Measurements from ENCODE around the gene KLK10. TPM values are rescaled to one million over a fixed set of nuclear protein-coding genes. Genes with fewer than 3 reads are reported as not detected.
"Not testable (repeated sequence)": the region's sequence is repeated elsewhere in the genome, so short reads cannot be mapped to it uniquely, and the experiment has no call there.

KLK10 gene
- total and polyA plus RNA-seq, 2 donors, result 0.33 TPM; not detected in 1

DNA sequence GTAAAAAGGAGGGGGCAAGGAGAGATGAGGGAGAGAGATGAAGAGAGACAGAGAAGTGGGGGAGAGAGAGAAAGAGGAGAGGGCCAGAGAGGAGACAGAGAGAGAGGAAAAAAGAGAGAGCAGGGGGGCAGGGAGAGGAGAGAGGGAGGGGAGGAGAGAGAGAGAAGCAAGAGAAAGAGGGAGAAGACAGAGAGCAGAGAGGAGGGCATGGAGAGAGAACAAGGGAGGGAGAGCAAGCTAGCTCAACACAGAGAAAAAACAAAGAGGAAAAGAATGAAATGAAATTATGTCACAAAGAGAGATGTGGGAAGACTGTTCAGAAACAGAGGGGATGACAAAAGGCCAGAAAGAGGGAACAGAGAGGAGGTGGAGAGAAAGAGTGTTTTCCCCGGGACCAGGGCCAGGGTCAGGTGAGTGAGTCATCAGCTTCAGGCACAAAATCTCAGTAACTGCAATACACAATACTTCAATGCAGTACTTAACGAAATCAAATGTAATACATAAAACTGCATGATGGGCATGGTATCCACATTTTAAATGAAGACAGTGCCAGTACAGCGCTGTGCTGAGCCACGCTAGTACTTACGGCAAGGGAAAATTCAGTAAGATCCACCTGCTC is 40.6 kb downstream of the KLK10 start:
- H3K4me3 ChIP-seq (ENCODE audit: low read depth, low read length), result no peak overlapping the region
- no peak for DNase-seq (ENCODE audit: extremely low spot score)
- 56% methylated on average over 5 of the region's 5 CpGs for WGBS
- no peaks in the 10 kb centered on the region for H3K36me3 ChIP-seq (ENCODE audit: insufficient read depth)
- H3K27ac ChIP-seq (ENCODE audit: low read depth), result no peak overlapping the region
- no peaks in the 10 kb centered on the region for H3K4me1 ChIP-seq (ENCODE audit: insufficient read depth)

DNA sequence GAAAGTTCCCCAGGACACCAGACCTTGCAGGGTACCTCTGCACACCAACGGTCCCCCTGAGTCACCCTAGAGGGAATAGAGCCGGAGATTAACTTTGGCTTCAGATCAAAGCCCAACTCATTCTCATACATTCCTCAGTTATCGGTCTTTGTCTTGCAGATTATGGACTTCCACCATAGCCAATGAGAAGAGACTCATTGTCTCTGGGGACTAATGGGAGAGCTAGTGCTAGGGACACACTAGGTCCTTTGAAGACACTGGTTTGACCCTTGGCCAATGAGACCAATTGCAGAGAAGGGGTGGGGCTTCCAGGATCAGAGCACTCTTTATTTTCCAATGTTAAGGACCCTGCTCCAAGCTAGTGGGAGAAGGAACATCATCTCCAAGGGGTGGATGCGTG is 41.9 kb downstream of the KLK10 start:
- H3K4me1 ChIP-seq (ENCODE audit: insufficient read depth), result no peaks in the 10 kb centered on the region
- H3K36me3 ChIP-seq (ENCODE audit: insufficient read depth), result no peaks in the 10 kb centered on the region
- no peak overlapping the region for H3K27ac ChIP-seq (ENCODE audit: low read depth)
- 71% methylated on average over 4 of the region's 4 CpGs for WGBS
- DNase-seq (ENCODE audit: extremely low spot score), result no peak
- H3K4me3 ChIP-seq (ENCODE audit: low read depth, low read length), result no peak overlapping the region

DNA sequence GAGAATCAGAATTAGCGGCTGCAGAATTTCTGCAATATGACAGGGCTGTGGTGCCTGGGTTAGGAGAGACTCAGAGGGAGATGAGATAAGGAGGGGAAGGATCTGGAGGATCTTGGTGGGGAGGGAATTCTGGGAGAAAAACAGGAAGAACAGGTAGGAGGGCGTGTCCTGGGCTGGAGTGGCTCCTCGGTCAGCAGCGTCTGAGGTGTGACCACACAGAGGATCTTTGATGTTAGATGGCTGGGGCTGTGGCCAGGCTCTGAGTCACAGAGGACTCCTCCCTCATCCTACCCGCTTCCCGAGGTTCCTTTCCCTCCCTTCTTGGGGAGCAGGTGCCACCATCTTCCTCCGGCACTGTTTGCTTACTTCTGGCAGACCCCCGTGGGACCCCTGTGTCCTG is 43.7 kb downstream of the KLK10 start:
- Histone ChIP-seq H3K27ac (ENCODE audit: low read depth) (no peak overlapping the region), H3K36me3 (ENCODE audit: insufficient read depth) (no peaks in the 10 kb centered on the region), H3K4me3 (ENCODE audit: low read depth, low read length) (no peak overlapping the region), H3K4me1 (ENCODE audit: insufficient read depth) (no peaks in the 10 kb centered on the region)
- DNase-seq (ENCODE audit: extremely low spot score), result no peak
- 13% methylated on average over 8 of the region's 8 CpGs for WGBS

DNA sequence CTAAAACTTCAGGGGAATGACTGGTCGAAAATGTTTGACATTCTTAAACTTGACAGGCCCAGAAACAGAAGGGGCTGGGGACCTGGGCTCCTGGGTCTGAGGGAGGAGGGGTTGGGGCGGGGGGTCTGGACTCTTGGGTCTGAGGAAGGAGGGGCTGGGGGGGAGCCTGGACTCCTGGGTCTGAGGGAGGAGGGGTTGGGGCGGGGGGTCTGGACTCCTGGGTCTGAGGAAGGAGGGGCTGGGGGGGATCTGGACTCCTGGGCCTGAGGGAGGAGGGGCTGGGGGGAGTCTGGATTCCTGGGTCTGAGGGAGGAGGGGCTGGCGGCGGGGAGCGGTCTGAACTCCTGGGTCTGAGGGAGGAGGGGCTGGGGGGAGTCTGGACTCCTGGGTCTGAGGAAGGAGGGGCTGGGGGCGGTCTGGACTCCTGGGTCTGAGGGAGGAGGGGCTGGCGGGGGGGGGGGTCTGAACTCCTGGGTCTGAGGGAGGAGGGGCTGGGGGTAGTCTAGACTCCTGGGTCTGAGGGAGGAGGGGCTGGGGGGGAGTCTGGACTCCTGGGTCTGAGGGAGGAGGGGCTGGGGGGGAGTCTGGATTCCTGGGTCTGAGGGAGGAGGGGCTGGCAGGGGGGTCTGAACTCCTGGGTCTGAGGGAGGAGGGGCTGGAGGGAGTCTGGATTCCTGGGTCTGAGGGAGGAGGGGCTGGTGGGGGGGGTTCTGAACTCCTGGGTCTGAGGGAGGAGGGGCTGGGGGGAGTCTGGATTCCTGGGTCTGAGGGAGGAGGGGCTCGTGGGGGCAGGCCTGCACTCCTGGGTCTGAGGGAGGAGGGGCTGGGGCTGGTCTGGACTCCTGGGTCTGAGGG is 44.6 kb downstream of the KLK10 start:
- no peaks in the 10 kb centered on the region for H3K36me3 ChIP-seq (ENCODE audit: insufficient read depth)
- no peaks in the 10 kb centered on the region for H3K4me1 ChIP-seq (ENCODE audit: insufficient read depth)
- H3K4me3 ChIP-seq (ENCODE audit: low read depth, low read length), result no peak overlapping the region
- DNase-seq (ENCODE audit: extremely low spot score), result no peak
- 34% methylated on average over 9 of the region's 9 CpGs for WGBS
- H3K27ac ChIP-seq (ENCODE audit: low read depth), result no peak overlapping the region

DNA sequence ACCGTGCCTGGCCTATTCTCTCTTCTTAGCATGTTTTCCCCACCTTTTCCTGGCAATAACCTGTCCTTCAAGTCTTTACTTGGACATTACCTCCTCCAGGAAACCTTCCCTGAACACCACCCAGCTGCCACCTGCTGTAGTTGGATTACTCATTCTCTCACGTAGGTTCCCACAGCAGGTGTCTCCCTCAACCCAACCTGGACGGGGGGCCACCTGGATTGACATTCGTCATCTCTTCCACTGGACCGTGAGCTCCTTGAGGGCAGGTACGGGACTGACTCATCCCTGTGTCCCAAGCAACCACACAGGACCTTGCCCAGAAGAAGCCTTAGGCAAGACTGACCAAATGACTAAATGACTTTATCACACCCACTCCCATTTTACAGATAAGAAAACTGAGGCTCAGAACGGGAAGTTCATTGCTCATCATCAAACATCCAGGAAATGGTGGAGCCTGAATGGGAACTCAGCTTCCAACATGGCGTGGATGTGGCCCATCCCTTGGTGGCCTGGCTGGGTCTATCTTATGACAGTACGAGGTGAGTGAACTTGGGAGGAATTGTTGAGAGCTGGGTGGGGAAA is 46.6 kb downstream of the KLK10 start:
- Histone ChIP-seq H3K4me1 (ENCODE audit: insufficient read depth) (no peaks in the 10 kb centered on the region), H3K4me3 (ENCODE audit: low read depth, low read length) (no peak overlapping the region), H3K27ac (ENCODE audit: low read depth) (no peak overlapping the region), H3K36me3 (ENCODE audit: insufficient read depth) (no peaks in the 10 kb centered on the region)
- 79% methylated on average over 9 of the region's 9 CpGs for WGBS
- no peak for DNase-seq (ENCODE audit: extremely low spot score)

DNA sequence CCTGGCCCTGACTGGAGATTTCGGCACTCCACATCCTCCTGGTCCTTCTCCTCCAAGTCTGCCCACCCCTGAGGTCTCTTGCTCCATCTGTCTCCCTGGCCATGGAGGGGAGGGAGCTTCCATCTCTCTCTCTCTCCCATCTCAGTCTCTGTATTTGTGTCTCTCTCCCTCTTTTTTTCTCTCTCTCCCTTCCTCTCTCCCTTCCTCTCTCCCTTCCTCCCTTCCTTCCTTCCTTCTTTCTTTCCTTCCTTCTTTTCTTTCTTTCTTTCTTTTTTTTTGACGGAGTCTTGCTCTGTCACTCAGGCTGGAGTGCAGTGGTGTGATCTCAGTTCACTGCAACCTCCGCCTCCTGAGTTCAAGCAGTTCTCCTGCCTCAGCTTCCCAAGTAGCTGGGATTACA is 49.7 kb downstream of the KLK10 start:
- WGBS, result 78% methylated on average over 3 of the region's 3 CpGs
- DNase-seq (ENCODE audit: extremely low spot score); H3K4me3 ChIP-seq (ENCODE audit: low read depth, low read length); H3K27ac ChIP-seq (ENCODE audit: low read depth); H3K4me1 ChIP-seq (ENCODE audit: insufficient read depth); H3K36me3 ChIP-seq (ENCODE audit: insufficient read depth): not testable (repeated sequence)

DNA sequence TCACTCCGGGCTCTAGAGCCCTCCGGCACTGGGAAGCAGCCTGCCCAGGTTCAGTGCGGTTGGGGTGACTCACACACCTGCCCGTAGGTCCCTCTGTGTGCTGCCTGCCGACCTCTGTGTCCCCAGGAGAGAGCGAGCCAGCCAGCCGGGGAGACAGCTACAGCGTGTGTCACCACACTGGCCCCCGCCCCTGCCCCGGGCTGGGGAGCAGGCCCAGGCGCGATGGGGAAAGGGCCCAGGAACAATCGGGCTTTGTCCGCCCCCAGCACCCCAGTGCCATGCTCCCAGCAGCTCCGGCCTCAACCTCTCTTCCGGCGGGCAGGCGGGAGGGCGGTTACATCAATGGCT is 50.1 kb downstream of the KLK10 start, which contains the start of gene KLK6:
Gene KLK6 (minus strand): TSS at position 179 of the 348 bp plus-strand sequence. CDS start 1,487 bp downstream, outside the sequence.
- WGBS, result 69% methylated on average over 19 of the region's 19 CpGs
- Histone ChIP-seq H3K36me3 (ENCODE audit: insufficient read depth) (no peaks in the 10 kb centered on the region), H3K27ac (ENCODE audit: low read depth) (no peak within 1 kb of the TSS), H3K4me1 (ENCODE audit: insufficient read depth) (no peaks in the 10 kb centered on the region), H3K4me3 (ENCODE audit: low read depth, low read length) (no peak within 1 kb of the TSS)
- DNase-seq (ENCODE audit: extremely low spot score), result no peak

DNA sequence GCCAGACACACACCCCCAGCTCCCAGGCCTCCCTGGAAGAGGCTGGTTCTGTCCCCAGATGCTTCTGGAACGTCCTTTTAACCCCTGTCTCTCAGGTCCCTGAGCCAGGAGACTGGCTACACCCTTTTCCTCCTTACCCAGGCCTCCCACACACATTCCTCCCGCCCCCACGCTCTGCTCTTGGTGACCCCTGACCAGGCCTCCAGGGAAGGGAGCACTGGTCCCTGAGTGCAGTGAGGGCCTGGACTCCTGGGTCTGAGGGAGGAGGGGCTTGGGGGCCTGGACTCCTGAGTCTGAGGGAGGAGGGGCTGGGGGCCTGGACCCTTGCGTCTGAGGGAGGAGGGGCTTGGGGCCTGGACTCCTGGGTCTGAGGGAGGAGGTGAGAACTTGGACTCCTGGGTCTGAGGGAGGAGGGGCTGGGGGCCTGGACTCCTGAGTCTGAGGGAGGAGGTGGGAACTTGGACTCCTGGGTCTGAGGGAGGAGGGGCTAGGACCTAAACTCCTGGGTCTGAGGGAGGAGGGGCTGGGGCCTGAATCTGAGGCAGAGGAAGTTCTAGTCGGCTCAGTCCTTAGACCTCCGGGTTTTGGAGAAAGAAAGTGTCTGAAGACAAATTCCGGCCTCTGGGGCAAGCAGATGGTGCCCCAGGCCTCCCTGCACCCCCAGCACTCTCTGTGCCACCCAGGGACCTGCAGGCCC is 50.6 kb downstream of the KLK10 start:
- no peak overlapping the region for H3K4me3 ChIP-seq (ENCODE audit: low read depth, low read length)
- no peak overlapping the region for H3K27ac ChIP-seq (ENCODE audit: low read depth)
- H3K4me1 ChIP-seq (ENCODE audit: insufficient read depth), result no peaks in the 10 kb centered on the region
- 29% methylated on average over 7 of the region's 7 CpGs for WGBS
- no peak for DNase-seq (ENCODE audit: extremely low spot score)
- no peaks in the 10 kb centered on the region for H3K36me3 ChIP-seq (ENCODE audit: insufficient read depth)

DNA sequence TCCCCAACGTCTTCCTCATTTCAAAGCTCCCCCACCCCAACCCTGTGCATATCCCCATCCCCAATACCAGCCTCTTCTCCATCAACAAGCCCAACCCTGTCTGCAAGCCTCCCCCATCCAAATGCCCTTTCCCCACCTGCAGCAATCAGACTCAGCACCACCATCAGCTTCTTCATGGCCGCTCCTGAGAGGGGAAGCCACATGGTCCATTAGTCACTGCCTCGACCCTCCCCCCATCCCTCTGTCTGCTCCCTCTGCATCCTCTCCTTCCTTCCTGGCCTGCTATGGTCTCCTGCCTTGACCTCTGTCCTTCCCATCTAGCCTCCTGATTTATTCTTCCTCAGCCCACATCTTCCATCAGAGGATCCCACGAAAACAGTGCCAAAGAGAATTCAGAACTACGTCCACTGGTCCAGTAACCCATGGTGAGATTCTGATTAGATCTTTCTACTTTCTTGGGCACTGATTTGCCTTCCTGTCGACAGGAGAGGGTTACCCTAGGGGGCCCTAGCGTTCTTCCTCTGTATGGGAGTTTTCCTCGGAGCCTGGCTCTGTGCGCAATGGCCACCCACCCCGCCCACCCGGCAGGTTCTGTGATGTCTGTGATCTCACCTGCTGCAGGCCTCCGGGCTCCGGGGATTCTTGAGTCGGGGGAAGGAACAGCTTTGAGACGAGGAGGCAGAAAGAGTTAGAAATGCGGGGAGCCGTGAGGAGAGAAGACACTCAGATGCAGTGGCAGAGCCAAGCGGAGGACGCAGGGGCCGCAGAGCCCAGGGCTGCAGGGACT is 51.4 kb downstream of the KLK10 start:
- WGBS, result 28% methylated on average over 20 of the region's 20 CpGs
- H3K4me3 ChIP-seq (ENCODE audit: low read depth, low read length), result no peak overlapping the region

DNA sequence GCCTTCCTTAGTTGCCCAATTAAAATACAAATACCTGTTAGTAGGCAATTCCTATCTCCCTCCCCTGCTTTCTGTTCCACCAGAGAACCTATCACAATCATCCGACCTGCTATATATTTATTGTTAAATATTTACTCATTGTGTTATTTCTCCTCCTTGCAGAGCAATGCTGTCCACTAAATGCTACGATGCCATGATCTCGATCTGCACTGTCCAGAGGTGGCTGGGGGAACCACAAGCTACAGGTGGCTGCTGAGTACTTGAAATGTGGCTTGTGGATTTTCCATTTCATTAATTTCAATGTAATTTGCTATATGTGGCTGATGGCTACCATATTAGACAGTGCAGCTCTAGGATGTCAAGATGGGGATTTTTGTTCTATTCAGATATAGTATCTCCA is 55.2 kb downstream of the KLK10 start:
- 80% methylated on average over 3 of the region's 3 CpGs for WGBS
- Histone ChIP-seq H3K4me3 (ENCODE audit: low read depth, low read length) (no peak overlapping the region), H3K27ac (ENCODE audit: low read depth) (no peak overlapping the region), H3K36me3 (ENCODE audit: insufficient read depth) (no peaks in the 10 kb centered on the region), H3K4me1 (ENCODE audit: insufficient read depth) (no peaks in the 10 kb centered on the region)
- no peak for DNase-seq (ENCODE audit: extremely low spot score)

More for the DNA sequence above, 51.4 kb downstream of the KLK10 start:
- no peaks in the 10 kb centered on the region for H3K36me3 ChIP-seq (ENCODE audit: insufficient read depth)
- no peak overlapping the region for H3K27ac ChIP-seq (ENCODE audit: low read depth)
- no peak for DNase-seq (ENCODE audit: extremely low spot score)
- no peaks in the 10 kb centered on the region for H3K4me1 ChIP-seq (ENCODE audit: insufficient read depth)

DNA sequence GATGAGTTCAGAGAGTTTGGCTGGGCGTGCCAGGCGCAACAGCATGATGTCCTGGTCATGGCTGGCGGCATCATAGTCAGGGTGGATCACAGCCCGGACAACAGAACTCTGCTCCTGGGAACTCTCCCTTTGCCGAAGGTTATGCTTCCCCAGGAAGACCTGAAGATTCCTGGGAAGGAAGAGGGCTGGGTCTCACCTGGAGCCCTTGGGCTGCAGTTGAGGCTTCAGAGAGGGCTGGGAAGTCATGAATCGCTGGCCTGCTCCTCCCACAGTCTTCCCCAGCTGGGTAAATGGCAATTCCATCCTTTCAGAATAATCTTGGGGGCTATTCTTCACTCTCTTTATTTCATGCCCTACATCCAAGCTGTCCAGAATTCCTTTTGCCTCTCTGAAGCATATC is 56.1 kb downstream of the KLK10 start:
- no peak for DNase-seq (ENCODE audit: extremely low spot score)
- Histone ChIP-seq H3K4me3 (ENCODE audit: low read depth, low read length) (no peak overlapping the region), H3K4me1 (ENCODE audit: insufficient read depth) (no peaks in the 10 kb centered on the region), H3K36me3 (ENCODE audit: insufficient read depth) (no peaks in the 10 kb centered on the region), H3K27ac (ENCODE audit: low read depth) (no peak overlapping the region)
- 84% methylated on average over 6 of the region's 6 CpGs for WGBS

Measured in urinary bladder (tissue), 4 donors.